ENCODE results near the gene RPA3. TPM values are rescaled to one million over a fixed set of nuclear protein-coding genes. Genes with fewer than 3 reads are reported as not detected.

Gene RPA3
- total RNA-seq, 6 donors from 2014 or later, result 6.3 to 31.1 (median 19.5) TPM

DNA sequence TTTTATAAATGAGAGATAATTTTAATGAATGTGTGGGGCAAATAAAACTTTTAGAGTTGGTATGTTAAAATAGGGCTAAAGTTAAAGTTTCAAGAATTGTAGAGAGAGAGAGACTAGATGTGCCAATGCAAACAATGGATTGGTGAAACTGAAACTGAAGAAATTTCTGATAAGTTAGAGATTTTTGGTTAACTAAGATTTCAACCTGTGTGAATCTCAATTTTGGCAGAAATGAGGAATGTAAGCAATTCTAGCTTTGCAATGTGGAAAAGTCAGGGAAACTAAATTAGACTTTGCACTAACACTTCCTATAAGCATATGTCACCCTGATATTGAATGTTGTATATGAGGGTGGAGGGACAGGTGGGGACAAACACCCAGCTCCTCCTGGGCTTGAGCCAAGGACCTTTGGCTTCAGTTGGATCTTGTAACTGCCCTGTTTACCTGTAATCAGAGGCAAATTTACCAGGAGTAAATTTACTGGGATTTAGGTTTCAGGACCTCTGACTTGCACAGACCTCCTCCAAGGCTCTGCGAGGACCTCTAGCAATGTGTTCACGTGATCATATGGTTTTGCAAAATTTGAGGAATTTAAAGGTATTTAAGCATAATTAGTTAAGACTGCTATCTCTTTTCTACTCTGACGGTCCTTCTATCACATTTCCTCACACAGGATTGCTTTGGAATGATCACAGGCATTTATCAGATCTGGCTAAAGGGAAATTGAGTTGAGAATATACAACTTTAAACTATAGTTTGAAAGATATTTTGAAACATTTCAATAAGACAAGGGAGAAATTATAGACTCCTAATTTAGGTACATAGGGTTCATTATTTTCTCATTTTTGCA, 33.1 kb upstream of the RPA3 start:
- Histone ChIP-seq H3K36me3 (no peaks in the 10 kb centered on the region), H3K4me3 (no peak overlapping the region), H3K9me3 (no peaks in the 10 kb centered on the region), H3K27me3 (no peaks in the 10 kb centered on the region), H3K27ac (no peak overlapping the region), H3K4me1 (no peaks in the 10 kb centered on the region)
- no peak for ATAC-seq (ENCODE audit: low FRiP score in 2 of 2)
- TF ChIP-seq POLR2AphosphoS5 (IDR thresholded peaks at IDR 0.05) (no peak), EP300 (IDR thresholded peaks at IDR 0.05) (no peak), POLR2A (IDR thresholded peaks at IDR 0.05) (no peak)
- TF ChIP-seq, protein P1, sequence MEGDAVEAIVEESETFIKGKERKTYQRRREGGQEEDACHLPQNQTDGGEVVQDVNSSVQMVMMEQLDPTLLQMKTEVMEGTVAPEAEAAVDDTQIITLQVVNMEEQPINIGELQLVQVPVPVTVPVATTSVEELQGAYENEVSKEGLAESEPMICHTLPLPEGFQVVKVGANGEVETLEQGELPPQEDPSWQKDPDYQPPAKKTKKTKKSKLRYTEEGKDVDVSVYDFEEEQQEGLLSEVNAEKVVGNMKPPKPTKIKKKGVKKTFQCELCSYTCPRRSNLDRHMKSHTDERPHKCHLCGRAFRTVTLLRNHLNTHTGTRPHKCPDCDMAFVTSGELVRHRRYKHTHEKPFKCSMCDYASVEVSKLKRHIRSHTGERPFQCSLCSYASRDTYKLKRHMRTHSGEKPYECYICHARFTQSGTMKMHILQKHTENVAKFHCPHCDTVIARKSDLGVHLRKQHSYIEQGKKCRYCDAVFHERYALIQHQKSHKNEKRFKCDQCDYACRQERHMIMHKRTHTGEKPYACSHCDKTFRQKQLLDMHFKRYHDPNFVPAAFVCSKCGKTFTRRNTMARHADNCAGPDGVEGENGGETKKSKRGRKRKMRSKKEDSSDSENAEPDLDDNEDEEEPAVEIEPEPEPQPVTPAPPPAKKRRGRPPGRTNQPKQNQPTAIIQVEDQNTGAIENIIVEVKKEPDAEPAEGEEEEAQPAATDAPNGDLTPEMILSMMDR (IDR thresholded peaks at IDR 0.05), result no peak
- WGBS, 2 donors, result 87 to 89% methylated on average over 3 of the region's 3 CpGs
- no peak for DNase-seq

DNA sequence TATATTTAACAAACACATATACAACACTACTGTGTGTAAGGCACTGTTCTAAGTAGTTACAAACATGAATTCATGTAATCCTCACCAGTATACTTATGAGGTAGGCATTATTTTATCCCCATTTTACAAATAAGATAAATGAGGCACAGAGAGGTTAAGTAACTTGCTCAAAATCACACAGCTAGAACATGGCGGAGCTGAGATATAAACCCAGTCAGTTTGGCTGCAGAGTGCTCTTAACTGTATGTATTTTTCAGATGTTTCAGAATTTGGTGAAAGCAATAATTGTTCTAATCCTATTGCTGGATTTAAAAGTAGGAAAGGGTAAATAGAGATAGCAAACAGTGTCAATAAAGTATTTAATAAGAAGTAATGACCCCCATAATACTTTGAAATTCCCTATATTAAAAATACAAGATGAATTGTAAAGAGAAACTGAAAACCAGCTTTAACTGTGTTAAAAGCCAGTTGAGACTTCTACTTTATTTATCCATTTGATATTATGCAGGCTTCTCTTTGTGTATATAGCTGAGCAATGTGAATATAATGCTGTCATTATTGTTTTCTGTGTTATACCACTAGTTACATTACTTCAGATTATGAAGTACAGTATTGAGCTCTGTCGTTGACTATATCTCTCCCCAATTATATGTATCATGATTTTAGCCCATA, 32.3 kb upstream of the RPA3 start:
- ATAC-seq (ENCODE audit: low FRiP score in 2 of 2) (no peak), DNase-seq (no peak)
- Histone ChIP-seq H3K9me3 (no peaks in the 10 kb centered on the region), H3K36me3 (no peaks in the 10 kb centered on the region), H3K4me1 (no peaks in the 10 kb centered on the region), H3K27ac (no peak overlapping the region), H3K27me3 (no peaks in the 10 kb centered on the region), H3K4me3 (no peak overlapping the region)
- TF ChIP-seq POLR2AphosphoS5 (IDR thresholded peaks at IDR 0.05), result no peak
- TF ChIP-seq, protein P1 (IDR thresholded peaks at IDR 0.05), result no peak
- TF ChIP-seq POLR2A (IDR thresholded peaks at IDR 0.05), result no peak
- TF ChIP-seq EP300 (IDR thresholded peaks at IDR 0.05), result no peak
- 90 to 93% methylated on average over 2 of the region's 2 CpGs for WGBS, 2 donors

DNA sequence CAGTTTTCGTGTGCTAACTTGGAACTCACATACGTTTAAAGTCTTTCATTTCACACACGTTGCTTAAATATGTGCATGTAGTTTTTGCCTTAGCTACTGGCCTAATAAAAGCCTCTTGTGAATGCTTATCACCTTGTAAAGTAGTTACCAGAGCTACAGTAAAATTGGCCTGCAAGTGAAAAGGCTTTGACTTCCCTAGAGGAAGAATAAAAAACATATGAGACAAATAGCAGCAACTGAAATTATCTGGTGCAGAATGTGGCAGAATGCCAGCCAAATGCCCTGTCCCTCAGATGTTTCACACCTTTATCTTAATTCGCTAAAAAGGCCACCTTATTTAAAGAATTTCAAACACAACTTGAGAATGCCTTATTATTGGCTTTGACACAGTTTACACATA, 28.1 kb upstream of the RPA3 start:
- Histone ChIP-seq H3K9me3 (no peaks in the 10 kb centered on the region), H3K27ac (no peak overlapping the region), H3K4me3 (no peak overlapping the region), H3K27me3 (no peaks in the 10 kb centered on the region), H3K4me1 (no peaks in the 10 kb centered on the region), H3K36me3 (no peaks in the 10 kb centered on the region)
- TF ChIP-seq, protein P1 (IDR thresholded peaks at IDR 0.05), result no peak
- TF ChIP-seq EP300 (IDR thresholded peaks at IDR 0.05), result no peak
- TF ChIP-seq POLR2AphosphoS5 (IDR thresholded peaks at IDR 0.05), result no peak
- no peak for TF ChIP-seq POLR2A (IDR thresholded peaks at IDR 0.05)
- DNase-seq (no peak), ATAC-seq (ENCODE audit: low FRiP score in 2 of 2) (no peak)
- WGBS, 2 donors, result 67 to 74% methylated on average over 4 of the region's 4 CpGs

DNA sequence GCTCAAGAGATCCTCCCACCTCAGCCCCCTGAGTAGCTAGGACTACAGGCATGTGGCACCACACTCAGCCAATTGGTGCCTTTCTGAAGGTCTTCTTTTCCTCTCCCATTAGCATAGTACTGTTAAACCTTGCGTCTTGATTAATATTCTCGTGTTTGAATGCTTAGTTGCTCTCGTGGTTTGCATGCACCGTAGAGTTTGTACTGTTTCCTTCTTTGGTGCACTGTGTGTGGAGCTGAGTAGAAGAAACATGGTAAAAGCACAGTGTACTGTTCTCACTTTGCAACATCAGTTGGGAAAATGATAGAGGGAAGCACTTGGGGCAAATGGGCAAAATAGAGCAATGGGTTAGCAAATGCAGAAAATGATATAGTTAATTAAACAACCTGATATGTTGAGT, 27.6 kb upstream of the RPA3 start:
- H3K4me3 ChIP-seq, result no peak overlapping the region
- ATAC-seq (ENCODE audit: low FRiP score in 2 of 2) (no peak), DNase-seq (no peak)
- TF ChIP-seq, protein P1 (IDR thresholded peaks at IDR 0.05), result no peak
- TF ChIP-seq POLR2AphosphoS5 (IDR thresholded peaks at IDR 0.05) (no peak), EP300 (IDR thresholded peaks at IDR 0.05) (no peak), POLR2A (IDR thresholded peaks at IDR 0.05) (no peak)
- H3K4me1 ChIP-seq, result no peaks in the 10 kb centered on the region
- no peaks in the 10 kb centered on the region for H3K36me3 ChIP-seq
- no peaks in the 10 kb centered on the region for H3K9me3 ChIP-seq
- no peak overlapping the region for H3K27ac ChIP-seq
- 96 to 97% methylated on average over 4 of the region's 4 CpGs for WGBS, 2 donors
- H3K27me3 ChIP-seq, result no peaks in the 10 kb centered on the region

Measured in upper lobe of left lung (tissue), 6 donors.